Retinal pigment epithelial cell (primary cell): ENCODE results near the gene LARGE1.

Experiments used
- DNase-seq: peaks from one replicate; pipeline ENCODE4 v3.0.0-alpha.2; 2010; ENCODE audit warnings: low read depth
- H3K4me3 ChIP-seq: 2 replicates; pipeline ENCODE4 v1.5.1; 2011; ENCODE audit warnings: mild to moderate bottlenecking, low read length, control low read depth, moderate library complexity
- TF ChIP-seq, protein P1 (sequence below): conservative IDR thresholded peaks from 2 replicates; pipeline ENCODE4 v1.5.1; 2011; ENCODE audit warnings: low read depth, low read length, control low read depth, inconsistent platforms

Gene LARGE1

DNA sequence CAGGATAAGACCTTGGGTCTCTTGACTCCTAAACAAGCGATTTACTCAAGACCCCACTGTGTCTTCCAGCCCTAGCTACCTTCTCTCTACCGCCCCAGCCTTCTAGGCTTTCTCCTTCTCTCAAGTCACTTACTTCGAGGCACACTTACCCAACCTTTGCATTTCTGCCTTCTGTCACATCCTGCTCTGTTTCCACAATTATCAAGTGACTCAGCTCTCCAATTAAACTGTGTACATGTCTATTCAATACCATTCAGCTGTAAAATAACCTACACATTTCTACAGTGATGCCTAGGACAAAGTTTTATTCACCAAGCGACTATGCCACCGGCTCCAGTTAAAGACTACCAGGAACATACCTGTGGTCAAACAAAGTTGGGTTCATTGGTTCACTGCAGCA lies 69.0 kb downstream of the LARGE1 start:
- TF ChIP-seq, protein P1, sequence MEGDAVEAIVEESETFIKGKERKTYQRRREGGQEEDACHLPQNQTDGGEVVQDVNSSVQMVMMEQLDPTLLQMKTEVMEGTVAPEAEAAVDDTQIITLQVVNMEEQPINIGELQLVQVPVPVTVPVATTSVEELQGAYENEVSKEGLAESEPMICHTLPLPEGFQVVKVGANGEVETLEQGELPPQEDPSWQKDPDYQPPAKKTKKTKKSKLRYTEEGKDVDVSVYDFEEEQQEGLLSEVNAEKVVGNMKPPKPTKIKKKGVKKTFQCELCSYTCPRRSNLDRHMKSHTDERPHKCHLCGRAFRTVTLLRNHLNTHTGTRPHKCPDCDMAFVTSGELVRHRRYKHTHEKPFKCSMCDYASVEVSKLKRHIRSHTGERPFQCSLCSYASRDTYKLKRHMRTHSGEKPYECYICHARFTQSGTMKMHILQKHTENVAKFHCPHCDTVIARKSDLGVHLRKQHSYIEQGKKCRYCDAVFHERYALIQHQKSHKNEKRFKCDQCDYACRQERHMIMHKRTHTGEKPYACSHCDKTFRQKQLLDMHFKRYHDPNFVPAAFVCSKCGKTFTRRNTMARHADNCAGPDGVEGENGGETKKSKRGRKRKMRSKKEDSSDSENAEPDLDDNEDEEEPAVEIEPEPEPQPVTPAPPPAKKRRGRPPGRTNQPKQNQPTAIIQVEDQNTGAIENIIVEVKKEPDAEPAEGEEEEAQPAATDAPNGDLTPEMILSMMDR, result no peak
- DNase-seq, result no peak
- H3K4me3 ChIP-seq, result no peak overlapping the region

DNA sequence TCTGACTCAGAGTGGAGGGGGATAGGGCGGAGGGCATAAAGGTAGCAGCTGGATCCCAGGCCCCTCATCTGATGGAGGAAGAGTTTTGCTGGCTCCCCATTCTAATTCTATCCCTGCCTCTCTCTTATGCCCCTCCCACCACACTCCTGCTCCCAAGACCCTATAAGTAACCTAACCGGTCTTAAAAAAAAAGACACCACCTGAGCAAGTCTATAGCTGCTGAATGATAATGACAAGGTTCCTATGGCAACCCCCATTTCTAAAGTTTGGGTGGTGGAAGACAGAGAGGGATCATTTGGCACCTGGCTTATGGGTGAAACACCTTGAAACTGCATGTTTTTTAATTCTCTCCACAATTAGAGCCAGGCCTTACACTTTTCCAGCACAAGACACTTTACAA lies 69.6 kb downstream of the LARGE1 start:
- TF ChIP-seq, protein P1, result no peak
- no peak overlapping the region for H3K4me3 ChIP-seq
- DNase-seq, result no peak

DNA sequence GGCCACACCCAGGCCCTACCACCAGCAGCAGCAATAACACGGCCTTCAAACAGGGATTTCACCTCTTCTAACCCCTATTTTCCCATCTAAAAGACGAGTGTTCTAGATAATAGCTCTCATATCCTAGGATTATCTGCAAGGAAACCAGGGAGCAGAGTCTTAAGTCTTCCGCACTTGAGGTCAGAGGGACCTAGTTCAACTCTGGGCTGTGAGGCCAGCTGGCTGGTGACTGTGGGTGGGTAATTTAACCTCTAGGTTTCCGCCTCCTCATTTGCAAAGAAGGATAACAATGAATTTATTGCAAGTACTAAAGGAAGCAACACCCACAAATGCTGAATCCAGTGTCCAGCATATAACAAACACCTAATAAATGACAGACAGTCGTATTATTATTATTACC lies 70.1 kb downstream of the LARGE1 start:
- no peak overlapping the region for H3K4me3 ChIP-seq
- TF ChIP-seq, protein P1, result no peak
- DNase-seq, result no peak

DNA sequence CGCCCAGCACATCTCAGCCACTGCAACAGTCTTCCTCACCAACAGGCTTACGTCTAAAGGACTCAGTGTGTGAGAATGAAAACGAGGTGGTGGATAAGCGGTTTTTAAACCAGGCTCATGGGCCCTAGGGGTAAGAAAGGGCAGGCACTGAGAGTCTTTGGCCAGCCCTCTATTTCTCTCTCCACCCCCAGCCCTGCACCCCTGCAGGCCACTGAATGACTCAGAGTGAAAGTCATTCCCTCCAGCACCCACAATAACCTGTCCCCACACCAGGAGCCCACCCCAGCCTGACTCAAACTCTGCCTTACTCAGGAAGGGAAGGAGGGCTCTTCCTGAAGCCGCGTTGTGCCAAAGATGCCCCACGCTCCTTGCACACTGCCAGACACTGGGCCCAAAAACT lies 72.0 kb downstream of the LARGE1 start:
- no peak overlapping the region for H3K4me3 ChIP-seq
- TF ChIP-seq, protein P1, result no peak
- DNase-seq, result no peak

DNA sequence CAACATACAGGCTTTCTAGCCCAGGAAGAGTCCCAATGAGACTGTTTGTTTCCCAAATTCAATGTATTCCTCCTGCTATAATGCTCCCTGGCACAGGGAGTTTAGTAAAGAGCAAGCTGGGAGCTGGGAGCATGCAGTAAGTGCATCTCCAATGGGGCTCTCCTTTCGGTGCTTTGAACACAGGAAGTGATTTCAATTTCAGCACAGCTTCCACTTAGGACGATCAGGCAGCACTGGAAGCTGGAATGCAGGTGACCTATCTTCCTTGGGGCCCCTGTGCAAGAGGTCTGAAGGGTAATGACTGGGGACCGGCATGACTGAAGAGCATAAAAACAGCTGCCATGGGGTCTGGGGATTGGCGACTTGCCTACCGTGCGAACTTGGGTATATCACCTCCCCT lies 76.0 kb downstream of the LARGE1 start:
- H3K4me3 ChIP-seq, result no peak overlapping the region
- TF ChIP-seq, protein P1, result no peak
- DNase-seq, result no peak

DNA sequence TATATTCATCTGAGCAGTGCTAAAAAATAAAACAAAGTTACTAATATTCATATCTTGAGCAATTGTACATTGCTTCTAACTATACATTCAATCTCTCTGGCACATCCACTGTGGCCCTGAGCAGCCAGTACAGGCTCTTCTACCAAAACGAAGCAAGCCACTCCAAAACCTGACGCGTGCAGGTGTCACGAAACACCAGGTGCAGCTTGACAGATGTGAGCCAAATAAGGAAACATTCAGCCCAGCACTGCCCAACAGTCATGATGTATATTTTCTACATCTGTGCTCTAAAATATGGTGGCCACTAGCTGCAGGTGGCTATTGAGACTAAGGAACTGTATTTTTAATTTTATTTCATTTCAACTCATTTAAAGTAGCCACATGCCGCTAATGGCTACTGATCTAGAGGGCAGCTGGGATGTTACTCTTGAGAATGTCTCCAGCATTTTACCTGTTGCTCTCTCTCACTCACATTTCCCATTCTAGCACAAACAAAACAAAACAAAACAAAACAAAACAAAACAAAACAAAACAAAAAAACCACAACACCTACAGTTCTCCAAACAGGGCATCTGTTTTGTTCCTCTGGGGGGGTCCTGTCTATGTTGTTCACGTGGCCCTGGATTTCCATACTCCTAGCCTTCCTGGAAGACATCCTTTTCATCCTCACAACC lies 77.7 kb downstream of the LARGE1 start:
- TF ChIP-seq, protein P1, result no peak

DNA sequence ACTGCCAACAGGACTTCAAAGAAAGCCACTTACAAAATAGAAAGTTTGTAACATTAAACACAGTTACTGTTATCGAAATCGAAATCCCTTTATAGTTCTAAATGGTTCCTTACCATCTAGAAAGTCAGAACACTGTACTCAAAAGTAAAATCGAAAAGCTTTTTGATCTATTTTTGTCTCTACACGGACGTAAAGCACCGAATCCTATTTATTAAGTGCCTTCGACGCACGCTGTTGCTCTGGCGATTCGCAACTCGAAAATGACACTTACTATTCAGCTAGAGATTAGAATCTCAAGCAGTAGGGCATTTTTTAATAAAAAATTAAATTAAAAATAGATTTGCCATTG lies 78.3 kb downstream of the LARGE1 start:
- no peak overlapping the region for H3K4me3 ChIP-seq
- TF ChIP-seq, protein P1, result no peak
- no peak for DNase-seq

More for the DNA sequence above, 77.7 kb downstream of the LARGE1 start:
- DNase-seq, result no peak
- no peak overlapping the region for H3K4me3 ChIP-seq
